H1 (cell line): ENCODE results near the gene SNX32. TPM values are rescaled to one million over a fixed set of nuclear protein-coding genes. Genes with fewer than 3 reads are reported as not detected.

Experiments
- CBX5 ChIP-seq: fragments of 300-800, 300-1000 bp; sonication (generic); IDR thresholded peaks from 2 replicates; pipeline ENCODE4 v1.7.1; 2016; ENCODE audit warnings: antibody characterized with exemption, low read length, low read depth
- CHD7 ChIP-seq: fragments of 300-600 bp; sonication (generic); IDR thresholded peaks from 2 replicates; pipeline ENCODE4 v1.7.1; 2012; ENCODE audit warnings: low read length, moderate library complexity, mild to moderate bottlenecking, inconsistent platforms; ENCODE audit not compliant: insufficient replicate concordance
- EZH2 ChIP-seq: fragments of 200-600 bp; sonication (generic); IDR thresholded peaks from 2 replicates; pipeline ENCODE4 v1.7.1; 2012; ENCODE audit warnings: low read depth, mild to moderate bottlenecking, moderate library complexity, low read length, inconsistent platforms; ENCODE audit not compliant: severe bottlenecking
- HDAC2 ChIP-seq, 2 experiments: fragments of 300-600 bp in 1 of 2; sonication (generic) in 1 of 2; IDR thresholded peaks; 2 replicates each; pipeline ENCODE4 v1.6.1; 2011 to 2012; ENCODE audit warnings: low read depth in 2 of 2, low read length in 2 of 2, mild to moderate bottlenecking in 2 of 2, moderate library complexity in 2 of 2, borderline replicate concordance in 1 of 2, inconsistent platforms in 1 of 2
- NRF1 ChIP-seq: IDR thresholded peaks from 2 replicates; pipeline ENCODE4 v1.6.1; 2011; ENCODE audit warnings: mild to moderate bottlenecking, low read depth, low read length, improper control_type of control experiment
- SRF ChIP-seq: IDR thresholded peaks from 2 replicates; pipeline ENCODE4 v1.6.1; 2011; ENCODE audit warnings: mild to moderate bottlenecking, low read depth, low read length, moderate library complexity
- TEAD4 ChIP-seq: IDR thresholded peaks from 2 replicates; pipeline ENCODE4 v1.6.1; 2012; ENCODE audit warnings: low read depth, low read length, inconsistent platforms, mixed read lengths
- YY1 ChIP-seq: IDR thresholded peaks from 2 replicates; pipeline ENCODE4 v1.6.1; 2011; ENCODE audit warnings: low read depth, mild to moderate bottlenecking, low read length
- polyA plus RNA-seq, 7 experiments: library from polyadenylated mRNA; depleted of rRNA in 3 of 7; stranded (reverse) in 5 of 7; unstranded in 2 of 7; fragments of >200 nt in 5 of 7; fragments of 200-250 nt in 2 of 7; gene quantifications; 1 replicate in 5 of 7; 2 replicates in 1 of 7; 4 replicates in 1 of 7; pipeline versions ENCODE4 v1.2.1 to v1.2.3, GENCODE V29; 2011 to 2013; ENCODE audit warnings: missing spikeins in 2 of 7, mixed read lengths in 2 of 7
- total RNA-seq: library from RNA; stranded (reverse); fragmentation: NEBNext Ultra II Directional; extraction: Animal tissue kit (Norgen Biotek cat#: 25700); gene quantifications from 2 replicates; pipeline ENCODE4 v1.2.1, GENCODE V29; 2021
- TF ChIP-seq, protein P1 (sequence below): IDR thresholded peaks from 2 replicates; pipeline ENCODE4 v1.6.1; 2012; ENCODE audit warnings: inconsistent platforms

Gene SNX32
- total and polyA plus RNA-seq, 2 of the 8 experiments (the other 6 are each of a cell fraction or from before 2014, with no cell fraction given) = 0.76 to 2.2 TPM

DNA sequence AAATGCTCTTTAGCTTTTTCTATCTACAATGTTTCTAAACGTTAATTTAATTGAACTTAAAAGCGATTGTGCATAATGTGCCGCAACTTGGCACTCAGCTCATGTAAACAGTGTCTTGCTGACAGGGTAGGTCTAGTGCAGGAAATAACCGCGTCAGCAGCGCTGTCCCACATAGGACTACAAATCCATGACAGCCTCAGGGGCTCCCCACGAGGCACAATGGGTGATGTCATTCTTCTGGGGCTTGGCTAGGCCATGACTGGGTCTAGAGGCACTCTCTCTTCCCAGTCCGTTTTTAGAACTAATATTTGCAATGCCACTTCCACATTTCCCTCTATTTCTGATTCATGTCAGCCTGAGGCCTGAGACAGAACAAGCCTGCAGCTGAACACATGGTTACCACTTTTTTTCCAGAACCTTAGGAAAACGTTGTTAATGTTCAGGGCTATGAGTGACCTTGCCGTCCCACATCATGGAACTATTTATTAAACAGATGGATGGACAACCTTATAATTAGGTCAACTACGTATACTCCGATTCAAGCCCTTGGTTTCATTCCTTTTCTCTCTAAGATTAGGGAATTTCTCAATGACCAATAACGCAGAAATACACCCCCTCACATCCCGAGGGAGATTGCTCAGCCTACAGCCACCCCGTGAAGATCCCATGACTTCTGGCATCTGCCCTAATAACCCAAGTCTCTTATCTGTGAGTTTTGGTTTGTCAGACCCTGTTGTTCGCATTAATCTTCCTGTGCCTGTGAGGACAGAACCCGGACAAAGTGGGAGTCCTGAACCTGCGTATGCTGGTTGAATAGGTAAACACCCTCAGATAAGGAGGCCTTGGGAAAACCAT is 19.4 kb upstream of the SNX32 start (continued):
- TF ChIP-seq CHD7 (no peak), HDAC2 (IDR thresholded peaks at IDR 0.05; ENCODE audit: borderline replicate concordance in 1 of 2, low read depth in 2 of 2, low read length in 2 of 2) (no peak), EZH2 (no peak), YY1 (no peak), TEAD4 (no peak), SRF (no peak), CBX5 (no peak), NRF1 (no peak)
- TF ChIP-seq, protein P1, sequence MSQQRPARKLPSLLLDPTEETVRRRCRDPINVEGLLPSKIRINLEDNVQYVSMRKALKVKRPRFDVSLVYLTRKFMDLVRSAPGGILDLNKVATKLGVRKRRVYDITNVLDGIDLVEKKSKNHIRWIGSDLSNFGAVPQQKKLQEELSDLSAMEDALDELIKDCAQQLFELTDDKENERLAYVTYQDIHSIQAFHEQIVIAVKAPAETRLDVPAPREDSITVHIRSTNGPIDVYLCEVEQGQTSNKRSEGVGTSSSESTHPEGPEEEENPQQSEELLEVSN = no peak
